LHCN-M2 (cell line): ENCODE data around the gene PHF11. TPM values are rescaled to one million over a fixed set of nuclear protein-coding genes. Genes with fewer than 3 reads are reported as not detected.
A peak's percentile ranks its signal among the peaks of the same experiment; 100 is the strongest.
"Not testable (repeated sequence)": the region's sequence is repeated elsewhere in the genome, so short reads cannot be mapped to it uniquely, and the experiment has no call there.

Source experiments
- DNase-seq: peaks from one replicate; pipeline ENCODE4 v3.0.0-alpha.2; 2012; ENCODE audit warnings: low read depth
- polyA plus RNA-seq: library from polyadenylated mRNA; unstranded; fragments of >200 nt; gene quantifications from one replicate; pipeline ENCODE4 v1.2.1, GENCODE V29; 2012; ENCODE audit warnings: missing spikeins
- total RNA-seq: library from RNA; depleted of rRNA; stranded (reverse); fragments of >200 nt; gene quantifications from 2 replicates; pipeline ENCODE4 v1.2.3, GENCODE V29; 2014; rRNA removed

The PHF11 gene
- total RNA-seq = 16.4 and 18.3 TPM in 2 replicates
- polyA plus RNA-seq = 21.2 TPM

- DNase-seq = peak; percentile 77
These were observed at the start of gene PHF11 for GRCh38 chr13:49495783-49496762. Gene PHF11 (plus strand): TSS chr13:49495953. CDS start chr13:49496002, 49 bp downstream.

- DNase-seq = no peak
These were observed 49.3 kb upstream of the PHF11 start for GRCh38 chr13:49446473-49446872.

- DNase-seq = no peak
These were observed 47.0 kb upstream of the PHF11 start for GRCh38 chr13:49448753-49449152.

- no peak for DNase-seq
These were observed 45.5 kb upstream of the PHF11 start for GRCh38 chr13:49450105-49450819.

- no peak for DNase-seq
These were observed 42.9 kb upstream of the PHF11 start for GRCh38 chr13:49452725-49453457.

GRCh38 chr13:49453465-49453864, 42.3 kb upstream of the PHF11 start:
- DNase-seq = no peak

GRCh38 chr13:49454388-49455006, 41.3 kb upstream of the PHF11 start:
- peak; percentile 12 for DNase-seq

GRCh38 chr13:49455007-49455398, 40.8 kb upstream of the PHF11 start:
- DNase-seq = no peak

GRCh38 chr13:49456156-49456555, 39.6 kb upstream of the PHF11 start:
- no peak for DNase-seq

- DNase-seq = no peak
These were observed 38.5 kb upstream of the PHF11 start for GRCh38 chr13:49457221-49457620.

- no peak for DNase-seq
These were observed 36.2 kb upstream of the PHF11 start for GRCh38 chr13:49459580-49459979.

GRCh38 chr13:49464085-49464484, 31.7 kb upstream of the PHF11 start:
- no peak for DNase-seq

GRCh38 chr13:49464621-49465325, 31.0 kb upstream of the PHF11 start:
- DNase-seq = no peak

GRCh38 chr13:49466292-49466838, 29.4 kb upstream of the PHF11 start:
- DNase-seq = no peak

GRCh38 chr13:49472186-49472585, 23.6 kb upstream of the PHF11 start:
- no peak for DNase-seq

- no peak for DNase-seq
These were observed 19.2 kb upstream of the PHF11 start for GRCh38 chr13:49476529-49476928.

- DNase-seq = no peak
These were observed 14.0 kb upstream of the PHF11 start for GRCh38 chr13:49481788-49482187.

GRCh38 chr13:49488563-49488962, 7.2 kb upstream of the PHF11 start:
- no peak for DNase-seq

- no peak for DNase-seq
These were observed 1.1 kb upstream of the PHF11 start for GRCh38 chr13:49494645-49495044.

GRCh38 chr13:49496837-49497236, 1.1 kb downstream of the PHF11 start:
- not testable (repeated sequence) for DNase-seq
